ENCODE results near the gene THRB. TPM values are rescaled to one million over a fixed set of nuclear protein-coding genes. Genes with fewer than 3 reads are reported as not detected.

The THRB gene
- polyA plus RNA-seq, 1 of the 3 experiments (the other 2 are of a cell fraction): 0.02 TPM

- H3F3A ChIP-seq (replicated peaks; ENCODE audit: insufficient read depth): no peaks in the 10 kb centered on the region
- H4K20me1 ChIP-seq (ENCODE audit: insufficient read depth): no peaks in the 10 kb centered on the region
- CTCF ChIA-PET: no interaction called here
Observed at GRCh38 chr3:24454393-24454792, 40.3 kb downstream of the THRB start.

DNA sequence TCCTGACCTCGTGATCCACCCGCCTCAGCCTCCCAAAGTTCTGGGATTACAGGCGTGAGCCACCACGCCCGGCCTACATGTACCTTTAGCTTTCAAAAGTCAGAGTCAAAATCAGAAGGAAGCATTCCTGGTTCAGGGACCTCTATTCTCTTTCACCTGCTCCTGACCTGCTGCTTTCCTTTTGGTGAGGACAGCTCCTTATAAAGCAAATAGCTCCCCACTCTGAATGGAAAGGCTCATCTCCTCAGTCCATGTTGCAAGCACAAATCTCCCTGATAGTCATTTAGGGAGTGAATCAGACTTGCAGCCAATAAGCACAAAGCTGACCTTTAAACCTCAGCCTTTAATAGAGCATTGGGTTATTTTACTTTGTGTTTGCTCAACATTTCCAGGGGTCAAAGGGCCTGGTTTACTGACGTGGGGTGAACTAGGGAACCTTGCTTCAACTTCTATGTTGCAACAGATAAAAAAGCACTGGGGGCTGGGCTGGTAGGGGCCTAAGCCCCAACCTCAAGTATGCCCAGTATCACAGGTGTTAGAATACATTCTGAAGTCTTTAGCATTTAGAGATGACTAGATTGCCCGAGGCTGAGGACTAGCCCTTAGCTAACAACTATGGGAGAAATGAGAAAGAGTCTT lies 43.1 kb downstream of the THRB start:
- Histone ChIP-seq H3K27ac (ENCODE audit: low read depth in 2 of 2, low read length in 1 of 2) (no peak overlapping the region), H3K4me1 (ENCODE audit: control insufficient read depth in 1 of 2, insufficient read depth in 2 of 2, low read depth in 1 of 2, low read length in 1 of 2) (no peaks in the 10 kb centered on the region), H3K4me3 (ENCODE audit: low read depth in 2 of 2, low read length in 1 of 2) (no peak overlapping the region), H3K27me3 (ENCODE audit: insufficient read depth) (no peaks in the 10 kb centered on the region), H3F3A (replicated peaks; ENCODE audit: insufficient read depth) (no peaks in the 10 kb centered on the region), H3K4me2 (no peak overlapping the region), H3K9me2 (no peaks in the 10 kb centered on the region), H3K79me2 (ENCODE audit: insufficient read depth) (no peaks in the 10 kb centered on the region), H2AFZ (ENCODE audit: low read depth) (no peak overlapping the region), H3K36me3 (replicated peaks in 1 of 2; ENCODE audit: control insufficient read depth in 1 of 2, insufficient read depth in 2 of 2, low read length in 1 of 2) (no peaks in the 10 kb centered on the region), H4K20me1 (ENCODE audit: insufficient read depth) (no peaks in the 10 kb centered on the region), H3K9ac (no peak overlapping the region), H3K9me3 (no peaks in the 10 kb centered on the region)
- 60% methylated on average over 7 of the region's 7 CpGs for WGBS (ENCODE audit: low lambda C conversion rate)
- ChIA-PET POLR2A (no interaction called here), CTCF (interaction anchor here (1.5 kb wide), 1 partner anchor 20 kb away, joined by 3 read pairs; no protein-coding TSS in a partner anchor)
- no peak for DNase-seq
- TF ChIP-seq NRF1 (IDR thresholded peaks at IDR 0.05; ENCODE audit: low read depth, low read length) (no peak), RAD21 (IDR thresholded peaks at IDR 0.05; ENCODE audit: low read length) (no peak), REST (IDR thresholded peaks at IDR 0.05; ENCODE audit: low read depth, low read length) (no peak), RXRA (IDR thresholded peaks at IDR 0.05; ENCODE audit: borderline replicate concordance, low read depth) (no peak)
- TF ChIP-seq, protein P1, sequence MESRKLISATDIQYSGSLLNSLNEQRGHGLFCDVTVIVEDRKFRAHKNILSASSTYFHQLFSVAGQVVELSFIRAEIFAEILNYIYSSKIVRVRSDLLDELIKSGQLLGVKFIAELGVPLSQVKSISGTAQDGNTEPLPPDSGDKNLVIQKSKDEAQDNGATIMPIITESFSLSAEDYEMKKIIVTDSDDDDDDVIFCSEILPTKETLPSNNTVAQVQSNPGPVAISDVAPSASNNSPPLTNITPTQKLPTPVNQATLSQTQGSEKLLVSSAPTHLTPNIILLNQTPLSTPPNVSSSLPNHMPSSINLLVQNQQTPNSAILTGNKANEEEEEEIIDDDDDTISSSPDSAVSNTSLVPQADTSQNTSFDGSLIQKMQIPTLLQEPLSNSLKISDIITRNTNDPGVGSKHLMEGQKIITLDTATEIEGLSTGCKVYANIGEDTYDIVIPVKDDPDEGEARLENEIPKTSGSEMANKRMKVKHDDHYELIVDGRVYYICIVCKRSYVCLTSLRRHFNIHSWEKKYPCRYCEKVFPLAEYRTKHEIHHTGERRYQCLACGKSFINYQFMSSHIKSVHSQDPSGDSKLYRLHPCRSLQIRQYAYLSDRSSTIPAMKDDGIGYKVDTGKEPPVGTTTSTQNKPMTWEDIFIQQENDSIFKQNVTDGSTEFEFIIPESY (IDR thresholded peaks at IDR 0.05; ENCODE audit: borderline replicate concordance, low read depth): no peak

More at GRCh38 chr3:24454393-24454792, 40.3 kb downstream of the THRB start:
- POLR2A ChIA-PET: no interaction called here
- Histone ChIP-seq H3K9me3 (no peaks in the 10 kb centered on the region), H3K27ac (ENCODE audit: low read depth in 2 of 2, low read length in 1 of 2) (no peak overlapping the region), H3K79me2 (ENCODE audit: insufficient read depth) (no peaks in the 10 kb centered on the region), H3K4me3 (ENCODE audit: low read depth in 2 of 2, low read length in 1 of 2) (no peak overlapping the region), H3K9me2 (no peaks in the 10 kb centered on the region), H2AFZ (ENCODE audit: low read depth) (no peak overlapping the region), H3K27me3 (ENCODE audit: insufficient read depth) (no peaks in the 10 kb centered on the region), H3K36me3 (replicated peaks in 1 of 2; ENCODE audit: control insufficient read depth in 1 of 2, insufficient read depth in 2 of 2, low read length in 1 of 2) (no peaks in the 10 kb centered on the region), H3K9ac (no peak overlapping the region), H3K4me2 (no peak overlapping the region), H3K4me1 (ENCODE audit: control insufficient read depth in 1 of 2, insufficient read depth in 2 of 2, low read depth in 1 of 2, low read length in 1 of 2) (no peaks in the 10 kb centered on the region)
- TF ChIP-seq, protein P1 (IDR thresholded peaks at IDR 0.05; ENCODE audit: borderline replicate concordance, low read depth): no peak
- no peak for TF ChIP-seq TEAD4 (IDR thresholded peaks at IDR 0.05; ENCODE audit: borderline replicate concordance, insufficient read depth)
- no peak for TF ChIP-seq FOSL2 (IDR thresholded peaks at IDR 0.05; ENCODE audit: borderline replicate concordance, low read depth)
- TF ChIP-seq CHD2 (IDR thresholded peaks at IDR 0.05; ENCODE audit: low read length, partially characterized antibody): no peak
- TF ChIP-seq USF1 (IDR thresholded peaks at IDR 0.05; ENCODE audit: borderline replicate concordance, low read depth): no peak
- no peak for TF ChIP-seq FOXJ3 (CRISPR knock-in tag; IDR thresholded peaks at IDR 0.05)
- TF ChIP-seq POLR2AphosphoS5 (IDR thresholded peaks at IDR 0.05; ENCODE audit: low read depth, low read length): no peak
- no peak for TF ChIP-seq FOXM1 (IDR thresholded peaks at IDR 0.05; ENCODE audit: low read depth)
- no peak for TF ChIP-seq RFX5 (IDR thresholded peaks at IDR 0.05; ENCODE audit: low read length)
- no peak for TF ChIP-seq MEF2A (IDR thresholded peaks at IDR 0.05; ENCODE audit: borderline replicate concordance, low read depth)
- no peak for TF ChIP-seq MAX (IDR thresholded peaks at IDR 0.05; ENCODE audit: low read depth)
- TF ChIP-seq RCOR1 (IDR thresholded peaks at IDR 0.05; ENCODE audit: low read length): no peak
- no peak for TF ChIP-seq USF2 (IDR thresholded peaks at IDR 0.05; ENCODE audit: borderline replicate concordance, low read depth, low read length)
- DNase-seq: no peak
